Germinal center (tissue), 1 donor: Measurements from ENCODE around the gene GARIN1A.

Experiments used
- DNase-seq: peaks from one replicate; pipeline ENCODE4 v3.0.0; 2012; ENCODE audit warnings: mixed read lengths, low spot score

The GARIN1A gene

GRCh38 chr7:128718967-128719642, 47.0 kb downstream of the GARIN1A start:
- no peak for DNase-seq

GRCh38 chr7:128721376-128721775, 49.3 kb downstream of the GARIN1A start:
- DNase-seq = no peak
